ENCODE results near the gene OR10A3.

The OR10A3 gene

GRCh38 chr11:7967826-7968225 is 26.3 kb upstream of the OR10A3 start:
- no peak overlapping the region for H3K4me3 ChIP-seq (ENCODE audit: low read depth, low read length)
- no peak for TF ChIP-seq CTCF (IDR thresholded peaks at IDR 0.05; ENCODE audit: control insufficient read depth, extremely low read depth, insufficient read depth)
- no peak for DNase-seq (ENCODE audit: low read depth)

GRCh38 chr11:7967097-7967496 is 25.6 kb upstream of the OR10A3 start:
- no peak for TF ChIP-seq CTCF (IDR thresholded peaks at IDR 0.05; ENCODE audit: control insufficient read depth, extremely low read depth, insufficient read depth)
- H3K4me3 ChIP-seq (ENCODE audit: low read depth, low read length), result no peak overlapping the region
- no peak for DNase-seq (ENCODE audit: low read depth)

GRCh38 chr11:7965386-7965785 is 23.9 kb upstream of the OR10A3 start, which contains the start of gene NLRP10:
Gene NLRP10, minus strand, starts transcription at chr11:7965447. Its CDS starts 1,952 bp downstream, at chr11:7963495.
- DNase-seq (ENCODE audit: low read depth), result no peak
- no peak within 1 kb of the TSS for H3K4me3 ChIP-seq (ENCODE audit: low read depth, low read length)
- no peak for TF ChIP-seq CTCF (IDR thresholded peaks at IDR 0.05; ENCODE audit: control insufficient read depth, extremely low read depth, insufficient read depth)

- no peak for TF ChIP-seq CTCF (IDR thresholded peaks at IDR 0.05; ENCODE audit: control insufficient read depth, extremely low read depth, insufficient read depth)
- no peak overlapping the region for H3K4me3 ChIP-seq (ENCODE audit: low read depth, low read length)
- DNase-seq (ENCODE audit: low read depth), result no peak
These were observed 23.4 kb upstream of the OR10A3 start for GRCh38 chr11:7964873-7965272.

GRCh38 chr11:7964261-7964660 is 22.8 kb upstream of the OR10A3 start:
- DNase-seq (ENCODE audit: low read depth), result no peak
- TF ChIP-seq CTCF (IDR thresholded peaks at IDR 0.05; ENCODE audit: control insufficient read depth, extremely low read depth, insufficient read depth), result no peak
- H3K4me3 ChIP-seq (ENCODE audit: low read depth, low read length), result no peak overlapping the region

- TF ChIP-seq CTCF (IDR thresholded peaks at IDR 0.05; ENCODE audit: control insufficient read depth, extremely low read depth, insufficient read depth), result no peak
- H3K4me3 ChIP-seq (ENCODE audit: low read depth, low read length), result no peak overlapping the region
- peak; percentile 87 for DNase-seq (ENCODE audit: low read depth)
These were observed 13.7 kb upstream of the OR10A3 start for GRCh38 chr11:7955191-7955590.

- no peak for TF ChIP-seq CTCF (IDR thresholded peaks at IDR 0.05; ENCODE audit: control insufficient read depth, extremely low read depth, insufficient read depth)
- no peak overlapping the region for H3K4me3 ChIP-seq (ENCODE audit: low read depth, low read length)
- DNase-seq (ENCODE audit: low read depth), result no peak
These were observed 8.4 kb upstream of the OR10A3 start for GRCh38 chr11:7949934-7950333.

All from LNCaP clone FGC (cell line).